ENCODE data around the gene PPIP5K2. TPM values are rescaled to one million over a fixed set of nuclear protein-coding genes. Genes with fewer than 3 reads are reported as not detected.

PPIP5K2 gene
- polyA plus RNA-seq, 3 donors = 23.1 to 66.0 (median 41.1) TPM

DNA sequence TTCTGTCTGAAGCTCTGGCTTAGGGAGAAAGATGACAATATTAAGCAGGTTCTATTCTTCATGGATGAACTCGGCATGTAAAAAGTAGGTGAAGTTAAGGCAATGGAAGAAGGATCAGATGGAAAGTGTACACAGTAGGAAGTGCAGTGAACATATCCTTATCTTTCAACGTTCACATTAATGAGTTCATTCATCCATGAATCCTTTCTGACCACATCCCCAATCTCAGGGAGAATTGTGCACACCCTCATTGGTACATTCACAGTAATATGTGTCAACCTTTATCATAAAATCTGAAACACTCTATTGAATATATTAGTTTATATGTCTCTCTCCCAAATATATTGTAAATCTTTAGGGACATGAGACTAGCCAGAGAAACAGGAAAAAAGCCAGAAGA, 5.7 kb upstream of the PPIP5K2 start:
- H3K27me3 Mint-ChIP-seq (ENCODE audit: low read depth in 3 of 3) = no peaks in the 10 kb centered on the region
- no peak overlapping the region for H2AFZ ChIP-seq (ENCODE audit: insufficient read depth, low read depth, low read length, poor library complexity, severe bottlenecking)
- intact Hi-C loops (cut with micrococcal nuclease) = no loop called here
- no peaks in the 10 kb centered on the region for H4K20me1 ChIP-seq (ENCODE audit: insufficient read depth, low read length)
- peaks cover 25% of the 10 kb centered on the region for H3K4me1 Mint-ChIP-seq
- H3K27me3 ChIP-seq (ENCODE audit: control insufficient read depth in 2 of 2, insufficient read depth in 2 of 2, low read length in 2 of 2) = no peaks in the 10 kb centered on the region
- DNase-seq = no peak
- H3K27ac ChIP-seq (ENCODE audit: low read depth in 1 of 2, low read length in 2 of 2) = no peak overlapping the region
- H3K4me3 ChIP-seq (replicated peaks in 1 of 3; ENCODE audit: low read depth in 2 of 3, low read length in 3 of 3) = no peak overlapping the region
- H3K9me3 ChIP-seq (replicated peaks in 1 of 2; ENCODE audit: control insufficient read depth in 1 of 2, insufficient read depth in 1 of 2, low read length in 2 of 2) = no peaks in the 10 kb centered on the region
- H3K79me2 ChIP-seq (ENCODE audit: insufficient read depth, low read length) = peaks cover 49% of the 10 kb centered on the region
- no peak overlapping the region for H3K4me3 Mint-ChIP-seq
- WGBS (ENCODE audit: insufficient coverage) = no CpG with 5 or more reads among the region's 2 CpGs
- no peaks in the 10 kb centered on the region for H3K36me3 ChIP-seq (replicated peaks in 1 of 2; ENCODE audit: control insufficient read depth in 1 of 2, insufficient read depth in 2 of 2, low read length in 2 of 2)
- no peak overlapping the region for H3K4me2 ChIP-seq (replicated peaks; ENCODE audit: extremely low read depth, low read length, poor library complexity, severe bottlenecking)
- no peak overlapping the region for H3K27ac Mint-ChIP-seq
- peaks cover 0 to 6% (median 0%) of the 10 kb centered on the region in 7 donors for H3K9me3 Mint-ChIP-seq
- no peak for TF ChIP-seq CTCF (IDR thresholded peaks at IDR 0.05)
- peaks cover 3 to 22% of the 10 kb centered on the region in 2 donors for H3K4me1 ChIP-seq (ENCODE audit: control insufficient read depth in 1 of 2, insufficient read depth in 2 of 2, low read length in 2 of 2)
- H3K9ac ChIP-seq (ENCODE audit: insufficient read depth, low read length, poor library complexity, severe bottlenecking) = no peak overlapping the region
- H3K36me3 Mint-ChIP-seq = peaks cover 0 to 8% of the 10 kb centered on the region in 2 donors

DNA sequence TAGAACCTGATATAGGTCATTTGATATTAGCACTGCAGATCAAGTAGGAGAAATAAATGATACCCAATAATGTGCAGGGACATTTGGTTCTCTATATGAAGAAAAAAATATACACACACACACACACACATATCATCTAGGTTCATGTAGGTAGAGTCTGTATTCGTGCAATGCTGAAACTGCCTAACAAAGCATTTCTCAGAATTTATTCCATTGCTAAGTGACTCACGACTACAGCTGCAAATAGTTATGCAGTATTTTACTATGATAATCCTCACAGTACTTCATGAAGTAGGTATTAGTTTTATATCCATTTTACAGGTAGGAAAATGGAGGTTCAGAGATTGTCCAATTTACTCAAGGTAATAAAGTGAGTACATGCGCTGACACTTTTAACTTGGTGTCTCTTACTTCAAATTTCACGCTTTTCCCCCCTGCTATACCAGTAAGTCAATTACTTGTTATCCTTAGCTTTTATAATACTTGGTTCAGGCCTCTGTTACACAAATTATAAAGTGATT, 2.6 kb upstream of the PPIP5K2 start:
- Histone ChIP-seq H3K9ac (ENCODE audit: insufficient read depth, low read length, poor library complexity, severe bottlenecking) (no peak overlapping the region), H3K4me3 (replicated peaks in 1 of 3; ENCODE audit: low read depth in 2 of 3, low read length in 3 of 3) (no peak overlapping the region), H3K36me3 (replicated peaks in 1 of 2; ENCODE audit: control insufficient read depth in 1 of 2, insufficient read depth in 2 of 2, low read length in 2 of 2) (no peaks in the 10 kb centered on the region), H3K9me3 (replicated peaks in 1 of 2; ENCODE audit: control insufficient read depth in 1 of 2, insufficient read depth in 1 of 2, low read length in 2 of 2) (no peaks in the 10 kb centered on the region), H3K27ac (ENCODE audit: low read depth in 1 of 2, low read length in 2 of 2) (no peak overlapping the region), H3K4me1 (ENCODE audit: control insufficient read depth in 1 of 2, insufficient read depth in 2 of 2, low read length in 2 of 2) (peaks cover 9 to 34% of the 10 kb centered on the region in 2 donors), H3K27me3 (ENCODE audit: control insufficient read depth in 2 of 2, insufficient read depth in 2 of 2, low read length in 2 of 2) (no peaks in the 10 kb centered on the region), H2AFZ (ENCODE audit: insufficient read depth, low read depth, low read length, poor library complexity, severe bottlenecking) (no peak overlapping the region), H4K20me1 (ENCODE audit: insufficient read depth, low read length) (peaks cover 12% of the 10 kb centered on the region), H3K79me2 (ENCODE audit: insufficient read depth, low read length) (peaks cover 68% of the 10 kb centered on the region), H3K4me2 (replicated peaks; ENCODE audit: extremely low read depth, low read length, poor library complexity, severe bottlenecking) (no peak overlapping the region)
- no CpG with 5 or more reads among the region's 4 CpGs for WGBS (ENCODE audit: insufficient coverage)
- H3K27ac Mint-ChIP-seq = no peak overlapping the region
- intact Hi-C loops (cut with micrococcal nuclease) = no loop called here
- no peaks in the 10 kb centered on the region for H3K27me3 Mint-ChIP-seq (ENCODE audit: low read depth in 3 of 3)
- H3K36me3 Mint-ChIP-seq = peaks cover 2 to 8% of the 10 kb centered on the region in 2 donors
- peaks cover 29% of the 10 kb centered on the region for H3K4me1 Mint-ChIP-seq
- no peak overlapping the region for H3K4me3 Mint-ChIP-seq
- no peak for DNase-seq
- H3K9me3 Mint-ChIP-seq = peaks cover 0 to under 1% (median 0%) of the 10 kb centered on the region in 7 donors
- no peak for TF ChIP-seq CTCF (IDR thresholded peaks at IDR 0.05)
